ENCODE results near the gene PTPRN2. TPM values are rescaled to one million over a fixed set of nuclear protein-coding genes. Genes with fewer than 3 reads are reported as not detected.

The PTPRN2 gene
- total and polyA plus RNA-seq, 2 of the 8 experiments (the other 6 are each of a cell fraction or from before 2014, with no cell fraction given), result 2.6 to 4.5 TPM

GRCh38 chr7:158377800-158378623 lies 209.6 kb downstream of the PTPRN2 start:
- Histone ChIP-seq H4K91ac (replicated peaks; ENCODE audit: insufficient read length, low read length) (no peak overlapping the region), H4K8ac (ENCODE audit: extremely low read depth, insufficient read depth, low read length) (no peak overlapping the region), H3K4ac (replicated peaks; ENCODE audit: insufficient read length, low read depth, low read length) (no peak overlapping the region), H3K4me1 (replicated peaks in 1 of 4; ENCODE audit: control insufficient read depth in 3 of 4, insufficient read depth in 4 of 4, low read length in 3 of 4) (peaks cover 0 to 8% (median 1%) of the 10 kb centered on the region in 4 experiments; a peak in 3 of 7 replicates), H3K4me2 (ENCODE audit: insufficient read depth in 1 of 2, low read depth in 2 of 2, low read length in 2 of 2) (no peak overlapping the region), H3K4me3 (ENCODE audit: extremely low read depth in 1 of 4, insufficient read depth in 2 of 4, low read depth in 3 of 4, low read length in 4 of 4) (no peak overlapping the region), H3K14ac (ENCODE audit: insufficient read length) (no peak overlapping the region), H3K79me1 (ENCODE audit: low read depth, low read length) (no peaks in the 10 kb centered on the region), H2BK20ac (ENCODE audit: low read length) (no peak overlapping the region), H4K20me1 (replicated peaks in 1 of 2; ENCODE audit: control insufficient read depth in 1 of 2, insufficient read depth in 2 of 2, low read length in 2 of 2) (no peaks in the 10 kb centered on the region), H3K9ac (replicated peaks in 1 of 4; ENCODE audit: extremely low read depth in 1 of 4, low read depth in 3 of 4, low read length in 3 of 4) (no peak overlapping the region), H3K9me3 (ENCODE audit: insufficient read depth in 2 of 2, low read depth in 1 of 2, low read length in 1 of 2) (peaks cover 7 to 14% of the 10 kb centered on the region in 2 experiments; a peak in 3 of 4 replicates), H2AK5ac (ENCODE audit: low read depth, low read length) (no peak overlapping the region), H3K23ac (ENCODE audit: insufficient read length) (no peak overlapping the region), H2BK15ac (ENCODE audit: low read length) (no peak overlapping the region), H2BK120ac (replicated peaks; ENCODE audit: low read depth, low read length) (no peak overlapping the region), H3K18ac (ENCODE audit: extremely low read depth, low read length) (no peak overlapping the region), H3K56ac (replicated peaks; ENCODE audit: insufficient read length, low read depth, low read length) (no peak overlapping the region), H2BK5ac (ENCODE audit: low read depth, low read length) (no peak overlapping the region), H3K23me2 (ENCODE audit: low read depth, low read length) (no peaks in the 10 kb centered on the region), H3K27me3 (replicated peaks in 1 of 4; ENCODE audit: control insufficient read depth in 3 of 4, extremely low read depth in 1 of 4, insufficient read depth in 3 of 4, low read length in 3 of 4) (no peaks in the 10 kb centered on the region), H4K5ac (ENCODE audit: insufficient read length, low read depth, low read length) (no peak overlapping the region), H3K36me3 (ENCODE audit: control insufficient read depth in 2 of 4, insufficient read depth in 4 of 4, low read length in 3 of 4) (no peaks in the 10 kb centered on the region), H2BK12ac (ENCODE audit: low read depth, low read length) (no peak overlapping the region), H3K27ac (ENCODE audit: low read depth, low read length) (no peak overlapping the region), H3K79me2 (ENCODE audit: control insufficient read depth in 1 of 2, insufficient read depth in 2 of 2, low read length in 2 of 2) (no peaks in the 10 kb centered on the region), H2AFZ (ENCODE audit: low read length) (no peak overlapping the region)
- CTCF ChIA-PET (ENCODE audit: partially characterized antibody), result interaction anchor here (0.8 to 1.9 kb wide), 5 partner anchors 10 to 24 kb away, joined by 3 to 5 read pairs (median 4); no protein-coding TSS in a partner anchor
- DNase-seq (ENCODE audit: low read depth in 1 of 2, low spot score in 2 of 2) (no peak), FAIRE-seq (no peak)
- 83% methylated on average over 14 of the region's 14 CpGs; no CpG with 5 or more reads in 1 of the 2 experiments for WGBS, 2 experiments (ENCODE audit: extremely low coverage in 1 of 2, insufficient coverage in 1 of 2, insufficient read length in 1 of 2, insufficient replicate concordance in 2 of 2, low coverage in 1 of 2, low lambda C conversion rate in 2 of 2, missing lambda C conversion rate in 1 of 2)
- POLR2A ChIA-PET (ENCODE audit: partially characterized antibody), result no interaction called here
- no peak for TF ChIP-seq SUZ12 (IDR thresholded peaks at IDR 0.05; ENCODE audit: low read length)
- TF ChIP-seq YY1 (IDR thresholded peaks at IDR 0.05; ENCODE audit: low read depth, low read length), result no peak
- no peak for TF ChIP-seq RBBP5 (IDR thresholded peaks at IDR 0.05; ENCODE audit: borderline replicate concordance, low read depth, low read length)
- TF ChIP-seq SIRT6 (IDR thresholded peaks at IDR 0.05; ENCODE audit: low read length), result no peak
- TF ChIP-seq SRF (IDR thresholded peaks at IDR 0.05; ENCODE audit: low read depth, low read length), result no peak
- no peak for TF ChIP-seq POU5F1 (IDR thresholded peaks at IDR 0.05; ENCODE audit: low read depth, low read length)
- no peak for TF ChIP-seq RFX5 (IDR thresholded peaks at IDR 0.05; ENCODE audit: borderline replicate concordance, low read depth, low read length)
- no peak for TF ChIP-seq PHF8 (conservative IDR thresholded peaks at IDR 0.05; ENCODE audit: low read depth, low read length)
- no peak for TF ChIP-seq JUN (IDR thresholded peaks at IDR 0.05; ENCODE audit: low read depth, low read length)
- TF ChIP-seq TAF7 (optimal IDR thresholded peaks at IDR 0.05; ENCODE audit: borderline replicate concordance, low read depth, low read length), result no peak
- TF ChIP-seq SP1 (IDR thresholded peaks at IDR 0.05; ENCODE audit: low read depth, low read length), result no peak
- no peak for TF ChIP-seq KDM5A (IDR thresholded peaks at IDR 0.05; ENCODE audit: low read length)
- no peak for TF ChIP-seq NRF1 (IDR thresholded peaks at IDR 0.05; ENCODE audit: low read depth, low read length)
- no peak for TF ChIP-seq BCL11A (IDR thresholded peaks at IDR 0.05; ENCODE audit: low read depth in 2 of 2, low read length in 2 of 2)

All from H1 (cell line).